ACC112 (cell line): ENCODE results near the gene ADAMTS17.

ENCODE experiments used
- H2AFZ ChIP-seq: fragments of 200-600 bp; sonication (generic); one replicate; pipeline ENCODE4 v1.6.0; 2017; ENCODE audit warnings: antibody characterized with exemption, low read length; ENCODE audit not compliant: unreplicated experiment
- H3K27ac ChIP-seq: fragments of 200-600 bp; sonication (generic); 2 replicates; pipeline ENCODE4 v1.5.1; 2014; ENCODE audit warnings: low read depth, mild to moderate bottlenecking, antibody characterized with exemption, low read length, moderate library complexity
- H3K27me3 ChIP-seq: fragments of 200-600 bp; sonication (generic); 2 replicates; pipeline ENCODE4 v1.6.1; 2014; ENCODE audit warnings: mild to moderate bottlenecking, antibody characterized with exemption, low read length, moderate library complexity, mixed read lengths; ENCODE audit not compliant: insufficient read depth
- H3K36me3 ChIP-seq: fragments of 200-600 bp; sonication (generic); 2 replicates; pipeline ENCODE4 v1.6.1; 2016; ENCODE audit warnings: mild to moderate bottlenecking, antibody characterized with exemption, low read length, moderate library complexity, mixed read lengths; ENCODE audit not compliant: insufficient read depth
- H3K4me1 ChIP-seq: fragments of 200-600 bp; sonication (generic); one replicate; pipeline ENCODE4 v1.6.1; 2016; ENCODE audit warnings: low read length, mixed read lengths; ENCODE audit not compliant: insufficient read depth, unreplicated experiment, control insufficient read depth
- H3K4me3 ChIP-seq: fragments of 200-600 bp; sonication (generic); 2 replicates; pipeline ENCODE4 v1.5.1; 2014; ENCODE audit warnings: mild to moderate bottlenecking, low read depth, low read length
- H3K79me2 ChIP-seq: fragments of 200-600 bp; sonication (generic); one replicate; pipeline ENCODE4 v1.6.0; 2016; ENCODE audit warnings: low read length; ENCODE audit not compliant: control insufficient read depth, unreplicated experiment, insufficient read depth

Gene ADAMTS17

DNA sequence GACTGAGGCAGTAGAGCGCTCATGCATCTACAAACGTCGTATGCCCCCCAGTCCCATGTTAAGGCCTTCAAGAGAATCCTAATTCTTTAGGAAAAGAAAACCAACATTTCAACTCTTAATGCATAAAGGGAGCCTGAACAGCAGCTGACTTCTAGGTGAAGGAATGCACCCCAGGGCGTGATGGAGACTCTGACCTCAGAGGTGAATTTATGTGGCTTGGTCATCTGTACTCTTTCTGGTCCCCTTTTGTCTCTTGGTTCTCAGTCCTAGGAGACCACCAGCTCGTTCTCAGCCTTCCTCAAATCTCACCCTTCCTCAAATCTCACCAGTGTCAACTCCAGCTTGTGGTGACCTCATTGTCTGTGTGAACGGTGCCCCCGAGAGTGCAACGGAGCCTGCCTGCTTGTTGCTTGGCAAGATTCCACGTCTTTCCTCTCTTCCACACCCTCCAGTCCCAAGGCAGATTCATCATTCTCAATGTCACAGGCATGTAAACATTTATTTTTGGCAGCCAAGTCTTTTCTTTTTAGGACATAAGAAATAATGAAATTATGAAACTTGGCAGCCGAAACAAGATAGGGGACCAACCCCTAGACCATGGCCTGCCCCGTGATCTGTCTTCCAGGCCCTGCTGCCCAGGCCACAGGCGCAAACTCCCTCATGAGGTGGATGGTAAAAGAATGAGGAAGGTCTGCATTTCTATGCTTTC, 166.2 kb downstream of the ADAMTS17 start:
- H2AFZ ChIP-seq = no peak overlapping the region
- H3K4me3 ChIP-seq = no peak overlapping the region
- H3K4me1 ChIP-seq = no peaks in the 10 kb centered on the region
- H3K27me3 ChIP-seq = no peaks in the 10 kb centered on the region
- H3K27ac ChIP-seq = no peak overlapping the region
- no peaks in the 10 kb centered on the region for H3K36me3 ChIP-seq
- no peaks in the 10 kb centered on the region for H3K79me2 ChIP-seq

GRCh38 chr15:100174904-100175275, 166.9 kb downstream of the ADAMTS17 start:
- Histone ChIP-seq H3K36me3 (no peaks in the 10 kb centered on the region), H3K27ac (no peak overlapping the region), H2AFZ (no peak overlapping the region), H3K27me3 (no peaks in the 10 kb centered on the region), H3K4me1 (no peaks in the 10 kb centered on the region), H3K79me2 (no peaks in the 10 kb centered on the region), H3K4me3 (no peak overlapping the region)

DNA sequence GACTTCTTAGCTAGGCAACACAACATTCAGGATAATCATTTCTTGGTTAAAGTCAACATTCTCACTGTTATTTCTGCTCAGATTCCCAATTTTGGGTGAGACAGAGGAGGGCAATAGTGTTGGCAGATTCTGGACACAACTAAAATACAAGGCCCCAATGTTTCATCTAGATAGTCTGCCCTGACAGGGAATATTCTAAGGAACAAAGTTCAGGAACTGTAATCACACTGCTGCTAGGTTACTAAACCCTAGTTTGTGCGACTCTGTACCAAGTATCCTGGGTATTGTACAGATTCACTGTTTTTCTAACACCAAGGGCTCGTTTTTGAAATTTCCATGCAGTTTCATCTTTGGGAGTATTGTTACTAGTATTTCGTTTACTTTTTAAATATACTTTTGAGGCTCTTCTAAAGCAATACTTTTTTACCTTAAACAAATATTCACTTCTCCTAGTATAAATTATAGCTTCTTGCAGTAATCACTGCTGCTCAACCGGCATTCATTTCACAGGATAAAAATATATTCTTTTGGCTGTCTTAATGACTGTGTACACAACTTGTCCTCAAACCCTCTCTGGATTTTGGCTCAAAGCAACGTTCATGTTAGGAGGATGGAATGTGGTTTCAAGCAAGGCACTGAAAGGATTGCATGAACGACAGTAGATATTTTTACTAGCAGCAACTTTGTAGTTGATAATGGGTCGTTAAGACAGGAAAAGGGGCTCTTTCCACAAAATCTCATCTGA, 167.4 kb downstream of the ADAMTS17 start:
- Histone ChIP-seq H3K4me3 (no peak overlapping the region), H2AFZ (no peak overlapping the region), H3K4me1 (no peaks in the 10 kb centered on the region), H3K27me3 (no peaks in the 10 kb centered on the region), H3K27ac (no peak overlapping the region), H3K79me2 (no peaks in the 10 kb centered on the region), H3K36me3 (no peaks in the 10 kb centered on the region)

- no peaks in the 10 kb centered on the region for H3K36me3 ChIP-seq
- no peaks in the 10 kb centered on the region for H3K79me2 ChIP-seq
- H3K27me3 ChIP-seq = no peaks in the 10 kb centered on the region
Observed at GRCh38 chr15:100172356-100173024, 169.3 kb downstream of the ADAMTS17 start.

GRCh38 chr15:100171411-100171810, 170.4 kb downstream of the ADAMTS17 start:
- Histone ChIP-seq H2AFZ (no peak overlapping the region), H3K27me3 (no peaks in the 10 kb centered on the region), H3K79me2 (no peaks in the 10 kb centered on the region), H3K4me1 (no peaks in the 10 kb centered on the region), H3K36me3 (no peaks in the 10 kb centered on the region), H3K4me3 (no peak overlapping the region), H3K27ac (no peak overlapping the region)

More at GRCh38 chr15:100172356-100173024, 169.3 kb downstream of the ADAMTS17 start:
- H3K4me3 ChIP-seq = no peak overlapping the region
- no peak overlapping the region for H2AFZ ChIP-seq
- H3K4me1 ChIP-seq = no peaks in the 10 kb centered on the region
- H3K27ac ChIP-seq = no peak overlapping the region

- H3K79me2 ChIP-seq = no peaks in the 10 kb centered on the region
- H3K4me1 ChIP-seq = no peaks in the 10 kb centered on the region
- no peaks in the 10 kb centered on the region for H3K27me3 ChIP-seq
- H2AFZ ChIP-seq = no peak overlapping the region
- no peaks in the 10 kb centered on the region for H3K36me3 ChIP-seq
- no peak overlapping the region for H3K27ac ChIP-seq
- no peak overlapping the region for H3K4me3 ChIP-seq
Observed at GRCh38 chr15:100170291-100171210, 171.2 kb downstream of the ADAMTS17 start.

- Histone ChIP-seq H3K4me3 (no peak overlapping the region), H3K79me2 (no peaks in the 10 kb centered on the region), H3K36me3 (no peaks in the 10 kb centered on the region), H3K27ac (no peak overlapping the region), H2AFZ (no peak overlapping the region), H3K4me1 (no peaks in the 10 kb centered on the region), H3K27me3 (no peaks in the 10 kb centered on the region)
Observed at GRCh38 chr15:100169615-100170290, 172.0 kb downstream of the ADAMTS17 start.

- H3K79me2 ChIP-seq = no peaks in the 10 kb centered on the region
- no peaks in the 10 kb centered on the region for H3K27me3 ChIP-seq
- H2AFZ ChIP-seq = no peak overlapping the region
- no peaks in the 10 kb centered on the region for H3K36me3 ChIP-seq
- no peak overlapping the region for H3K27ac ChIP-seq
- H3K4me1 ChIP-seq = no peaks in the 10 kb centered on the region
- H3K4me3 ChIP-seq = no peak overlapping the region
Observed at GRCh38 chr15:100168787-100169186, 173.0 kb downstream of the ADAMTS17 start.

DNA sequence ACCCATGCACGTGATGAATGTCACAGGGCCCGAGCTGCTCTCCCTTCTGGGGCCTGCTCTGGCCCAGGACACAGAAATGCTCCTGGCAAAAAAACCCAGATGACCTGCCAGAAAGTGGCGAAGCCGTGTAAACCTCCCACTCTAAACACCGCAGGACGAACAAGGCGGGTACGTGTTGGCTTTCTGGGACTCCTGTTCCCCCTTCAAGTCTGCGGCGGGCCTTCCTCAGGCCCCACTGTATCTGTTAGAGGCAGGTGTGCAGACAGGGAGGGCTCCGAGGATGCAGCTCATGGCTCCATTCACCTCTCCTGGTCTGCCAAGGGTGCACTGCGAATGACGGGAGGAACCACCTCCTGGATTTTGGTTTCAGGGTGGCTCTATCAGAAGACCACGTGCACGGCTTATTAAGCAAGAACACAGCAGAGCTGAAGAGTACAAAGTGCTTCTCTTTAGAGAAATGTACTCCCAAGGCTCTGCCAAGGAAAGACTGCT, 173.8 kb downstream of the ADAMTS17 start:
- Histone ChIP-seq H3K79me2 (no peaks in the 10 kb centered on the region), H3K27me3 (no peaks in the 10 kb centered on the region), H3K27ac (no peak overlapping the region), H3K4me1 (no peaks in the 10 kb centered on the region), H3K4me3 (no peak overlapping the region), H3K36me3 (no peaks in the 10 kb centered on the region), H2AFZ (no peak overlapping the region)

DNA sequence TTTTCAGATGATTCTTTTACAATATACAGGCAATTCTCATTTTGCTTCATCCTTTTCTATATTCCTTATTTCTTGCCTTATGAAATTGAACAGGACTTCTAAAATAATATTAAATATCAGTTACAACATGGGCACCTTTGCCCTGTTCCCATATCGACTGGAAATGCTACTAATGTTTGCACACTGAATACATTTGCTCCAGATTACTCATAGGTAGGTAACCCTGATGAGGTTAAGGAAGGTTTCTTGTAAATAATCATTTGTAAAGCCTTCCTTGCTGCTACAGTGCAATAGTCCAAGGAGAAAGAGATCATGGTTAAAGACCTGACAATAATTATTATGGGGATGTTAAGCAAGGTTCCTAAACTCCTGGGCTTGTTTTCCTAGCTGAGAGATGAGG, 175.5 kb downstream of the ADAMTS17 start:
- H3K79me2 ChIP-seq = no peaks in the 10 kb centered on the region
- H3K36me3 ChIP-seq = no peaks in the 10 kb centered on the region
- no peak overlapping the region for H3K4me3 ChIP-seq
- H3K27ac ChIP-seq = no peak overlapping the region
- no peaks in the 10 kb centered on the region for H3K4me1 ChIP-seq
- H2AFZ ChIP-seq = no peak overlapping the region
- H3K27me3 ChIP-seq = no peaks in the 10 kb centered on the region
